Upper lobe of left lung (tissue), 6 donors: Measurements from ENCODE around the gene GTPBP4. TPM values are rescaled to one million over a fixed set of nuclear protein-coding genes. Genes with fewer than 3 reads are reported as not detected.

Experiments
- ATAC-seq, 2 donors: fragments of 200-7000 bp; cut with Tn5 transposase; one replicate each; pipeline ENCODE4 v1.9.1; 2022; ENCODE audit warnings: mild to moderate bottlenecking in 2 of 2, moderate library complexity in 2 of 2; ENCODE audit not compliant: low FRiP score in 2 of 2
- DNase-seq, 2 donors: peaks; one replicate each; pipeline ENCODE4 v3.0.0-alpha.2; 2019 to 2020
- H3K27ac ChIP-seq, 4 donors: fragments of 200-600 bp; sonication (generic); one replicate each; pipeline ENCODE4 v1.5.1; 2016 to 2019
- H3K27me3 ChIP-seq, 4 donors: fragments of 200-600 bp; sonication (generic); one replicate each; pipeline ENCODE4 v1.5.1; 2017 to 2019
- H3K36me3 ChIP-seq, 4 donors: fragments of 200-600 bp; sonication (generic); one replicate each; pipeline ENCODE4 v1.5.1; 2016 to 2019
- H3K4me1 ChIP-seq, 4 donors: fragments of 200-600 bp; sonication (generic); one replicate each; pipeline ENCODE4 v1.5.1; 2018 to 2019
- H3K4me3 ChIP-seq, 4 donors: fragments of 200-600 bp; sonication (generic); one replicate each; pipeline ENCODE4 v1.5.1; 2017 to 2019; ENCODE audit warnings: mild to moderate bottlenecking in 2 of 4, moderate library complexity in 1 of 4
- H3K9me3 ChIP-seq, 4 donors: fragments of 200-600 bp; sonication (generic); one replicate each; pipeline ENCODE4 v1.5.1; 2018 to 2019
- EP300 ChIP-seq, 4 donors: sonication (generic); formaldehyde crosslinking; IDR thresholded peaks; one replicate each; pipeline ENCODE4 v1.5.1; 2017; ENCODE audit warnings: antibody characterized with exemption in 4 of 4, control low read depth in 2 of 4
- POLR2A ChIP-seq, 4 donors: fragments of 450-650 bp; IDR thresholded peaks; one replicate each; pipeline ENCODE4 v1.5.1; 2016 to 2017; ENCODE audit warnings: antibody characterized with exemption in 4 of 4, mild to moderate bottlenecking in 2 of 4
- POLR2AphosphoS5 ChIP-seq, 2 donors: sonication (generic); formaldehyde crosslinking; IDR thresholded peaks; one replicate each; pipeline ENCODE4 v1.5.1; 2017; ENCODE audit warnings: antibody characterized with exemption in 2 of 2
- WGBS, 2 donors: methylation state at CpG; one replicate each; pipeline ENCODE4 v1.1.5; 2017 to 2018; 5-methylcytosine and 5-hydroxymethylcytosine counted together
- total RNA-seq, 6 donors: library from RNA; depleted of rRNA in 4 of 6; stranded (reverse); fragments of >200 nt in 4 of 6; gene quantifications; one replicate each; pipeline versions ENCODE4 v1.1.0 to v1.2.1, GENCODE V29; 2016 to 2021
- TF ChIP-seq, protein P1 (sequence below), 6 experiments: fragments of 450-650 bp in 4 of 6; fragments of 200-600 bp in 2 of 6; sonication (generic) in 2 of 6; IDR thresholded peaks; one replicate each; pipeline ENCODE4 v1.5.1; 2016 to 2019; ENCODE audit warnings: antibody characterized with exemption in 6 of 6
- donor health status: DM: no; HTN: no; CAD: no; lungs with moderate emphysema.
- donor health status: DM: no; HTN: yes; CAD: no; lungs with severe emphysema.

The GTPBP4 gene
- total RNA-seq, 6 donors from 2014 or later, result 22.0 to 41.9 (median 33.3) TPM

DNA sequence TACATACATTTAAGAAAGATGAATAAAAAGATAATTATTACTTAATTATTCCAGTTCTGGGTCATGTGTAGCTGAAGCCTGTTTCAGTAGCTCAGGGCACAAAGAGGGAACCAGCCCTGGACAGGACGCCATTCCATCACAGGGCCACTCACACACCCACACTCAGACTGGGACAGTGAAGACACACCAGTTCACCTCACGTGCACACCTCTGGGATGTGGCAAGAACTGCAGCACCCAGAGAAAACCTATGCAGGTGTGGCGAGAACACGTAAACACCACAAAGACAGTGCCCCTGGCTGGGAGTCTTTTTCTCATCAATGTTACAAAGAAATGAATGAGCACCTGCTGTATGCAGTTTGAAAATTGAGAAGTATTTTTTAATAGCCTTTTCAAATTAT, 62.3 kb downstream of the GTPBP4 start:
- H3K27ac ChIP-seq, result peak overlapping the region in 3 of 4 donors; percentile 97 to 99 (median 99)
- TF ChIP-seq EP300 (IDR thresholded peaks at IDR 0.05) (no peak), POLR2AphosphoS5 (IDR thresholded peaks at IDR 0.05) (peak in 1 of 2 donors; percentile 39), POLR2A (IDR thresholded peaks at IDR 0.05) (no peak)
- TF ChIP-seq, protein P1, sequence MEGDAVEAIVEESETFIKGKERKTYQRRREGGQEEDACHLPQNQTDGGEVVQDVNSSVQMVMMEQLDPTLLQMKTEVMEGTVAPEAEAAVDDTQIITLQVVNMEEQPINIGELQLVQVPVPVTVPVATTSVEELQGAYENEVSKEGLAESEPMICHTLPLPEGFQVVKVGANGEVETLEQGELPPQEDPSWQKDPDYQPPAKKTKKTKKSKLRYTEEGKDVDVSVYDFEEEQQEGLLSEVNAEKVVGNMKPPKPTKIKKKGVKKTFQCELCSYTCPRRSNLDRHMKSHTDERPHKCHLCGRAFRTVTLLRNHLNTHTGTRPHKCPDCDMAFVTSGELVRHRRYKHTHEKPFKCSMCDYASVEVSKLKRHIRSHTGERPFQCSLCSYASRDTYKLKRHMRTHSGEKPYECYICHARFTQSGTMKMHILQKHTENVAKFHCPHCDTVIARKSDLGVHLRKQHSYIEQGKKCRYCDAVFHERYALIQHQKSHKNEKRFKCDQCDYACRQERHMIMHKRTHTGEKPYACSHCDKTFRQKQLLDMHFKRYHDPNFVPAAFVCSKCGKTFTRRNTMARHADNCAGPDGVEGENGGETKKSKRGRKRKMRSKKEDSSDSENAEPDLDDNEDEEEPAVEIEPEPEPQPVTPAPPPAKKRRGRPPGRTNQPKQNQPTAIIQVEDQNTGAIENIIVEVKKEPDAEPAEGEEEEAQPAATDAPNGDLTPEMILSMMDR (IDR thresholded peaks at IDR 0.05), result peak in 1 of 6 experiments; percentile 10

GRCh38 chr10:1054684-1055083, 66.5 kb downstream of the GTPBP4 start:
- Histone ChIP-seq H3K4me3 (peak overlapping the region in 1 of 4 donors; percentile 63), H3K27me3 (no peaks in the 10 kb centered on the region), H3K9me3 (no peaks in the 10 kb centered on the region), H3K27ac (peak overlapping the region in 3 of 4 donors; percentile 98 to 100 (median 99)), H3K36me3 (peaks cover 0 to 16% (median 2%) of the 10 kb centered on the region in 4 donors), H3K4me1 (peaks cover 36 to 59% (median 52%) of the 10 kb centered on the region in 4 donors)
- no peak for DNase-seq
- no peak for TF ChIP-seq POLR2AphosphoS5 (IDR thresholded peaks at IDR 0.05)
- TF ChIP-seq EP300 (IDR thresholded peaks at IDR 0.05), result no peak
- TF ChIP-seq POLR2A (IDR thresholded peaks at IDR 0.05), result no peak
- TF ChIP-seq, protein P1 (IDR thresholded peaks at IDR 0.05), result no peak
- ATAC-seq, result no peak
- 73% methylated on average over 6 of the region's 6 CpGs for WGBS, 2 donors

More for the DNA sequence above, 62.3 kb downstream of the GTPBP4 start:
- Histone ChIP-seq H3K36me3 (peaks cover 0 to 16% (median 2%) of the 10 kb centered on the region in 4 donors), H3K9me3 (no peaks in the 10 kb centered on the region), H3K4me3 (peak overlapping the region in 2 of 4 donors; percentile 70 to 82), H3K4me1 (peaks cover 40 to 59% (median 50%) of the 10 kb centered on the region in 4 donors), H3K27me3 (no peaks in the 10 kb centered on the region)
- ATAC-seq (no peak), DNase-seq (peak in 1 of 2 donors; percentile 82)
- 62 to 68% methylated on average over 4 of the region's 4 CpGs for WGBS, 2 donors

DNA sequence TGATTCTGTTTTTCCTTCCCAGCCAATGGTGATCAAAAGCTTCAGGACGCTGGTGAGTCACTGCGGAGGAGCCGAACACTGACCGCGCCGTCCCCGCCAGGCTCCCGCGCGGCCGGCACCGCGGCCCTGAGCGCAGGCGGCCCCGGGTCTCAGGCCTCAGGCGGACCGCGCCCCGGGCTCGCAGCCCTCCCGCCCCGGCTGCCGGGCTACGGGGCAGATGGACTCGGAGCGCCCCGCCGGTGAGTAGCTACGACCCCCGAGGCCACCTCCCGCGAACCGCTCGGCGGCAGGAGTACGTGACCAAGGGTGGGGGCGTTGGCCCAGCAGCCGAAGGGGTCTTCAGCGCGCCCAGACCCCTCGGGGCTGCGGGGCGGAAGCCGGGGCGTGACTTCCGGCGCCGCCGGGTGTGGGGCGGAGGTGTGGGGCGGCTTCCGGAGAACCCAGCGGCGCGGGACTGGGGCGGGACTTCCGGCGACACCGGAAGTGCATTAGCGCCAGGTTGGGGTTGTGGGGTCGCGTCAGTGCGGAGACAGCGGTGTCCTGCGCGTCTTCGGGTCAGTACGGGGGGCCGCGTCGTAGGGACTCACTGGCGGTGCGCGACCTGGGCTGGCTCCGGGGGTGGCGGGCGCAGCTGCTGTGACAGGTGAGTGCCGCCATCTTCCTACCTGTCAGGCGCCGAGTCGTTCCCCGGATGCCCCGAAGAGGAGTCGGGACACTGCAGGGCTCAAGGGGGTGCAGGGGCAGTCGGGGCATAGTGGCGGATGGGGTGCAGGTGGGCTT, 68.3 kb downstream of the GTPBP4 start, which contains the start of gene WDR37:
Gene WDR37, plus strand, starts transcription at position 60 of the 780 bp plus-strand sequence. CDS start 15,771 bp downstream, outside the sequence.
- 0 to 1% methylated on average over 12 to 52 of the region's 87 CpGs for WGBS, 2 donors
- peak within 1 kb of the TSS; percentile 63 to 98 (median 96) for H3K4me3 ChIP-seq
- no peaks in the 10 kb centered on the region for H3K27me3 ChIP-seq
- DNase-seq, result peak; percentile 85 to 98
- peak; percentile 62 to 88 (median 77) for TF ChIP-seq POLR2A (IDR thresholded peaks at IDR 0.05)
- TF ChIP-seq EP300 (IDR thresholded peaks at IDR 0.05), result peak in 2 of 4 donors; percentile 8 to 25
- TF ChIP-seq, protein P1 (IDR thresholded peaks at IDR 0.05), result no peak
- TF ChIP-seq POLR2AphosphoS5 (IDR thresholded peaks at IDR 0.05), result peak; percentile 87 to 90
- H3K9me3 ChIP-seq, result no peaks in the 10 kb centered on the region
- ATAC-seq, result peak; percentile 96 to 99
- H3K27ac ChIP-seq, result peak within 1 kb of the TSS; percentile 98 to 100 (median 99)
- peaks cover 0 to 11% (median 2%) of the 10 kb centered on the region in 4 donors for H3K36me3 ChIP-seq
- H3K4me1 ChIP-seq, result peaks cover 32 to 44% (median 36%) of the 10 kb centered on the region in 4 donors

- Histone ChIP-seq H3K27ac (peak overlapping the region; percentile 98 to 100 (median 99)), H3K36me3 (peaks cover 0 to 4% (median 2%) of the 10 kb centered on the region in 4 donors), H3K4me1 (peaks cover 32 to 38% (median 38%) of the 10 kb centered on the region in 4 donors), H3K9me3 (no peaks in the 10 kb centered on the region), H3K4me3 (peak overlapping the region; percentile 63 to 98 (median 96)), H3K27me3 (no peaks in the 10 kb centered on the region)
- ATAC-seq (peak; percentile 40 to 54), DNase-seq (no peak)
- WGBS, 2 donors, result 1 to 2% methylated on average over 19 to 26 of the region's 26 CpGs
- TF ChIP-seq EP300 (IDR thresholded peaks at IDR 0.05), result no peak
- TF ChIP-seq, protein P1 (IDR thresholded peaks at IDR 0.05), result no peak
- TF ChIP-seq POLR2AphosphoS5 (IDR thresholded peaks at IDR 0.05), result no peak
- no peak for TF ChIP-seq POLR2A (IDR thresholded peaks at IDR 0.05)
Observed at GRCh38 chr10:1057106-1057657, 68.9 kb downstream of the GTPBP4 start.
